Measurements from ENCODE around the gene MEIS2.

The MEIS2 gene

GRCh38 chr15:37109168-37109871 is 9.0 kb upstream of the MEIS2 start:
- Mint-ChIP-seq H3K4me3 (no peak overlapping the region), H3K4me1 (ENCODE audit: low read depth in 2 of 2) (peaks cover 0 to 7% of the 10 kb centered on the region in 2 donors), H3K36me3 (ENCODE audit: insufficient read depth) (peaks cover 5% of the 10 kb centered on the region), H3K9me3 (peaks cover 0 to 10% of the 10 kb centered on the region in 2 donors), H3K27ac (no peak overlapping the region), H3K27me3 (peaks cover 90 to 97% of the 10 kb centered on the region in 2 donors)
- no peak for DNase-seq
- no peak for ATAC-seq (replicated peaks)

DNA sequence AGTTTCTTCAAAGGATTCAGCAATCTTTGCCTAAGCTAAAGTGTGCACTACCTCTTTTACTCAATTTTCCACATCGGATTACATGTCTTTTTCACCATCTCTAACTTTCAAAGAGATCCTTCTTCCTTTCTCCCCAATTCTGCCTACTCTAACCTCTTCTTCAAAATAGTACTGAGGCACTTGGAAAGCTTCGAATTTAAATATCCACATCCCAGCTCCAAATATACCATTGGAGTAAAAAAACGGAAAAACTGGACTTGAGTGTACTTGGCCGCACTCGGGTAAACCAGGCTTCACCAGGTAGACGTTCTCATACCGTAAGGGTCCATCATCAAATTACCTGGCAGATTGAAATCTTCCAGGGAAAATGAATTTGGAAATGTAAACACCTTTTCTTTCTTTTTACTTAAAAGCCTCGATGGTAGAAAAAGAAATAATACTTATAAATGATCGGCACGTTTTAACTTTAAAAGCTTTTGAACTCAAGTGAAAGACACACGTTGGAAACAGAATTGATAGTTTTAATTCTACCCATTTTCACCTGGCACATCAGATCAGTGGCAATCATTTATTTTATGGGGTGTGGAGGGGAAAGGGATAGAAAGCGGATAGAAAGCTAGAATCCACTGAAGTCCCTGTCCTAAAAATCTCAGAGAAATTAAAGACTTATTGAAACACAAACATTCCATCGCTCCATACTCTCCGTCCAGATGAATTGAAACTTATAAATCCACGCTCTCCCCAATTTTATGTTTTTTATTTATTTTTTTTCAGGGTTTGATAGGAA is 8.2 kb upstream of the MEIS2 start:
- peaks cover 0 to 10% of the 10 kb centered on the region in 2 donors for H3K9me3 Mint-ChIP-seq
- H3K4me1 Mint-ChIP-seq (ENCODE audit: low read depth in 2 of 2), result peaks cover 0 to 7% of the 10 kb centered on the region in 2 donors
- ATAC-seq (replicated peaks) (no peak), DNase-seq (no peak)
- H3K27ac Mint-ChIP-seq, result no peak overlapping the region
- peaks cover 89 to 97% of the 10 kb centered on the region in 2 donors for H3K27me3 Mint-ChIP-seq
- H3K4me3 Mint-ChIP-seq, result no peak overlapping the region
- H3K36me3 Mint-ChIP-seq (ENCODE audit: insufficient read depth), result peaks cover 5% of the 10 kb centered on the region

DNA sequence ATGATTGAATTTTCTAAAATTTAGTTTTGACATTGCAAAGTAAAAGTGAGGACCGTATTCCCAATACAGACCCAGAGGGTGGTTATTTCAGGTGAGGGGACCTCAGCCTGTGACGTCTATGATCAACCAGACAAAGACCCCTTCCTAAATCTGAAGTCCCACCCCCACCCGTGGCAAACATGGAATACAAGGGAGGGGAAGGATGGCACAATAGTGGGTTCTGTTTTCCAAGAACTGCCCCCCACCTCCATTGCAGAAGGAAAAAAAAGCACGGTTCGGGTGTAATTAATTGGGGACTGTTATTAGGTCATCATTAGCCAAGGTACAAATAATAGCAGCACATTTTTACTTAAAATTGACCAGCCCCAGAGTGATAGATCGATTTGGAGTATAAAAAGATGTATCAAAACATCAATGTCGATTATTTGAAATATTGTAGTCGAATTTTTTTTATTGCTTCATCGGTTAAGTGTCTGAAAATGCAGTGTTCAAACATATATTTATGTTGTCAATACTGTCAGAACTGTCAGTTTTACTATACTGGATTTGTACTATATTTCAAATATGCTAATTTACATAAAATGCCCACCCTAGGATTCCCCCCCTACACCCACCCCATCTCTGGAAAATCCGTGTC is 7.5 kb upstream of the MEIS2 start:
- Mint-ChIP-seq H3K27me3 (peaks cover 85 to 95% of the 10 kb centered on the region in 2 donors), H3K36me3 (ENCODE audit: insufficient read depth) (peaks cover 5% of the 10 kb centered on the region), H3K4me3 (no peak overlapping the region), H3K9me3 (peaks cover 0 to 10% of the 10 kb centered on the region in 2 donors), H3K27ac (no peak overlapping the region), H3K4me1 (ENCODE audit: low read depth in 2 of 2) (peaks cover 0 to 7% of the 10 kb centered on the region in 2 donors)
- ATAC-seq (replicated peaks) (no peak), DNase-seq (no peak)

DNA sequence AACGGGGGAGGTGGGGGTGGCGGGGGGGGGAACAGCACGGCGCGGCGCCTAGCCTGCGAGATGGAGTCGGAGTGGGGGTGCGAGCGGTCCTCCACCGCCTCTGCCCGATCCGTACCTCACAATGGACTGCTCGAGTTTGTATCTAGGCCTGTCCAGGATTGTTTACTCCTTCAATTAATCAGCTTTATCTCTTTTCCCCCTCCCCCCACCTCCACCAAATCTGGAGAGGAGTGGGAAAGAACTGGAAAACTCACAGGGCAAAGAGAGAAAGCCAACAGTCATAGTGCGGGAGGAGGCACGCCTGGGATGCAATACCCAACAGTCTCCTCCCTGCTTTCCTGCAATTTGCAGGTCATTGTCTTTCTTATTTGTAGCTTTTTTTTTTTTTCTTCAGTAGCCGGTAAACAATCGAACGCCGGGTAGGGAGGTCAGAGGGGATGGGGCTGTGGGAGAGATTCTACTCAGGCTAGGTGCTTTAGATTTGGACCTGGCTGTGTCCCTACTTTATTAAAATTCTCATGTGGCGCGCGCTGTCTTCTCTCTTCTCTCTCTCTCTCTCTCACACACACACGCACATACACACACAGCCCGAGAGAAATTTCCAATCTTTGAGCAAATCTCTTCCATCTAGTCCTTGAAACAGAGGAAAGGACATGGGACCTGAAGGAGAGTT is 6.9 kb upstream of the MEIS2 start:
- H3K4me3 Mint-ChIP-seq, result no peak overlapping the region
- H3K27me3 Mint-ChIP-seq, result peaks cover 85 to 95% of the 10 kb centered on the region in 2 donors
- peaks cover 2 to 12% of the 10 kb centered on the region in 2 donors for H3K4me1 Mint-ChIP-seq (ENCODE audit: low read depth in 2 of 2)
- H3K27ac Mint-ChIP-seq, result no peak overlapping the region
- H3K36me3 Mint-ChIP-seq (ENCODE audit: insufficient read depth), result peaks cover 11% of the 10 kb centered on the region
- peaks cover 0 to 10% of the 10 kb centered on the region in 2 donors for H3K9me3 Mint-ChIP-seq
- no peak for ATAC-seq (replicated peaks)
- no peak for DNase-seq

DNA sequence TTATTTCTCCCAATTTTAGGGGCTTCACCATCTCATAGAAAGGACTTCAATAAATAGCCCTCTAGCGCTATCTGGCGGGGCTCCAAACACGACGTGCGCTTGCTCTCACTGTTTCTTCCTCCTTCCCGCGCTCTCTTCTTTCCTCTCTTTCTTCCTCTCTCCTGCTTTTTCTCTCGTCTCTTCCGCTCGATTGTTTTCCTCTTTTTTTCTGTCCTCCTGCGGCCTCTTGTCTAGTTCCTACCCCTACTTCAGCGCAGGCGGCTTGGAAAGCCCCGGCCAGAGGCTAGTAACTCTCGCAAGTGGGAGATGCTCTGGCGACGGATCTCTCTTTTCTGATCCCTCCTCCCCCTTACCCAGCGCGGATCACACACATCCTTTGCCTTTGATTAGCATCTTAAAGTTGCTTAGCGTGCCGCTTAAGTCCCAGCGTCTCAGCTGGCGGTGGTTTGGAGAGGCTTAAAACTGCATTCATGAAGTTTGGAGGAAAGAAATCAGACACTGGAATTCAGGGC is 6.2 kb upstream of the MEIS2 start:
- Mint-ChIP-seq H3K4me3 (peak overlapping the region in 1 of 2 donors; percentile 31), H3K36me3 (ENCODE audit: insufficient read depth) (peaks cover 11% of the 10 kb centered on the region), H3K4me1 (ENCODE audit: low read depth in 2 of 2) (peaks cover 4 to 11% of the 10 kb centered on the region in 2 donors), H3K27ac (no peak overlapping the region), H3K9me3 (peaks cover 0 to 7% of the 10 kb centered on the region in 2 donors), H3K27me3 (peaks cover 80 to 94% of the 10 kb centered on the region in 2 donors)
- no peak for DNase-seq
- ATAC-seq (replicated peaks), result no peak

DNA sequence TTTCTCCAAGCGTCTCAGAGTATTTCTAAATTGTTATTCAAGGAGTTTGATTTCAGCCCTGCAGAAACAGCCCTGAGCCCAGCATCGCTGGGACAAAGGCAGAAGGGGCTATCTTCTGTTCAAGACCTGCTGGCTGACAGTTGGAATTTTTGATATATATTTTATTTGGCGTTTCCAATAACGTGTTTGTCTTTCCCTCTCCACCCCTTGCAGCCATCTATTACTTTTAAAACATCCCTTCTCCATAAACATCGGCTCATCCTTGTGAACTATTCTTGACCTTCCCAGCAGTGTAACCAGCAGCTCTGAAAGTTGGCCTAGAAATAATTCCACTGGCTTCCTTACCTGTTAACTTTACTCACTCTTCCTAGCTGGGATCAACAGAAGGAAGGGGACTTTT is 5.5 kb upstream of the MEIS2 start:
- Mint-ChIP-seq H3K4me1 (ENCODE audit: low read depth in 2 of 2) (peaks cover 9 to 12% of the 10 kb centered on the region in 2 donors), H3K27me3 (peaks cover 80 to 93% of the 10 kb centered on the region in 2 donors), H3K9me3 (peaks cover 0 to 3% of the 10 kb centered on the region in 2 donors), H3K27ac (no peak overlapping the region), H3K4me3 (no peak overlapping the region), H3K36me3 (ENCODE audit: insufficient read depth) (peaks cover 12% of the 10 kb centered on the region)
- no peak for ATAC-seq (replicated peaks)
- DNase-seq, result no peak

DNA sequence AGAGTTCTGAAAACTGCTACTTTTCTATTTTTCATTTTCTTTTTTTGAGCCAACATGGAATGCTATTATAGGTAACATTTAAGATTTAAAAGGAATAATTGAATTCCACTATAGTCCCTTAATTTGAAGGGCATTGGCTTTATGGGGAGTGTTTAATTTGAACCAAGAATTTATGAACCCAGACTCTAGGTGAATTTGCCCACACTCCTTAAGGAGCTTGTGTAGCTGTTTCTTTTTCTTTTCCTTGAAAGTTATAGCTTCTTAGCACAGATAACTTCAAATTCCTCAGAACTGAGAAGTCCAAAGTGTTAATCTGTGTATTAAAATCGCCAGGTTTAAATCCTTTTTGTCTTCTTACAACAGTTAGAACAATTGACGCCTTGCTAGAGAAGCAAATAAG is 4.7 kb upstream of the MEIS2 start:
- Mint-ChIP-seq H3K9me3 (peaks cover 0 to 3% of the 10 kb centered on the region in 2 donors), H3K36me3 (ENCODE audit: insufficient read depth) (peaks cover 13% of the 10 kb centered on the region), H3K4me3 (no peak overlapping the region), H3K27me3 (peaks cover 80 to 93% of the 10 kb centered on the region in 2 donors), H3K4me1 (ENCODE audit: low read depth in 2 of 2) (peaks cover 15 to 19% of the 10 kb centered on the region in 2 donors), H3K27ac (no peak overlapping the region)
- ATAC-seq (replicated peaks) (no peak), DNase-seq (no peak)

DNA sequence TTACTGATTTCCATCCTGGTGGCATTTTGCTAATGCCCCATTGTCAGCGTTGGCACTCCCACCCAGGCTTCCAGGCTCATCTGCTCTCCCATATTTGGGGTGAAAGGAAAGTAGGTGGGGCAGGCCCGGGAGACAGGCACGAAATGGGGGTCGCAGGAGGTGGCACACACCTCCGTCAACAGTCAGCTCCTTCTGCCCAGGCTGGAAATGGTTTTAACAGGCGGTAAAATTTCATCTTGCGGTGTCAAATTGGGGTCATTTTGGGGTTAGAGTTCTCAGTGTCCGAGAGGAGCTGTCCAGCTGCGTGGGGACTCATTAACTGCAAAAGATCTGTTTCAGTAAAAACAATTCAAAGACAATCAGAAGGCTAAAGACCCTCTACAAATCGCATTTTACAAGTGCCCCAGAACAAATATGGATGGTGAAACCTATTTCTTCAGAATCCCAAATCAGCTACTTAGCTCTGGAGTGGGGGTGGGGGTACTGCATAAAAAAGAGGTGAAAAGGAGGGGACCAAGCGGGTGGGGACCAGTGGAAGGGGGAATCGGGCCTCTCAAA is 4.2 kb upstream of the MEIS2 start:
- DNase-seq (no peak), ATAC-seq (replicated peaks) (no peak)
- Mint-ChIP-seq H3K27me3 (peaks cover 76 to 92% of the 10 kb centered on the region in 2 donors), H3K27ac (no peak overlapping the region), H3K4me1 (ENCODE audit: low read depth in 2 of 2) (peaks cover 15 to 19% of the 10 kb centered on the region in 2 donors), H3K4me3 (no peak overlapping the region), H3K36me3 (ENCODE audit: insufficient read depth) (peaks cover 14% of the 10 kb centered on the region), H3K9me3 (peaks cover 0 to 3% of the 10 kb centered on the region in 2 donors)

- H3K36me3 Mint-ChIP-seq (ENCODE audit: insufficient read depth), result peaks cover 14% of the 10 kb centered on the region
- H3K4me3 Mint-ChIP-seq, result peak overlapping the region in 1 of 2 donors; percentile 41
- H3K4me1 Mint-ChIP-seq (ENCODE audit: low read depth in 2 of 2), result peaks cover 17 to 23% of the 10 kb centered on the region in 2 donors
- H3K9me3 Mint-ChIP-seq, result peaks cover 0 to 3% of the 10 kb centered on the region in 2 donors
- DNase-seq (no peak), ATAC-seq (replicated peaks) (no peak)
- peaks cover 70 to 85% of the 10 kb centered on the region in 2 donors for H3K27me3 Mint-ChIP-seq
- no peak overlapping the region for H3K27ac Mint-ChIP-seq
Measured at GRCh38 chr15:37103475-37104423, 3.4 kb upstream of the MEIS2 start.

DNA sequence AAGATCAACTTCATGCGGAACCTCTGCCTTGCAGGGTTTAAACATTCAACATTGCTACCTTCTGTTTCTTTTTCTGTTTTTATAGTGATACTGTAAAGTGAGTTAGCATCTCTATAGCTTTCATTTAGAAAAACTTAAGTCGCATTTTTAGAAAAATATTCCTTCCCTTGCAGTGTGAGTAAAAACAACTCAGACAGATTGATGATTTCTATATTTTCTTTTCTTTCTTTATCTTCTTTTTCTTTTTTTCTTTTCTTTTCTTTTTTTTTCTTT is 2.8 kb upstream of the MEIS2 start:
- no peak for ATAC-seq (replicated peaks)
- H3K36me3 Mint-ChIP-seq (ENCODE audit: insufficient read depth), result peaks cover 19% of the 10 kb centered on the region
- peaks cover 0 to 3% of the 10 kb centered on the region in 2 donors for H3K9me3 Mint-ChIP-seq
- no peak overlapping the region for H3K27ac Mint-ChIP-seq
- no peak for DNase-seq
- peaks cover 70 to 85% of the 10 kb centered on the region in 2 donors for H3K27me3 Mint-ChIP-seq
- peaks cover 22 to 28% of the 10 kb centered on the region in 2 donors for H3K4me1 Mint-ChIP-seq (ENCODE audit: low read depth in 2 of 2)
- H3K4me3 Mint-ChIP-seq, result peak overlapping the region in 1 of 2 donors; percentile 41

DNA sequence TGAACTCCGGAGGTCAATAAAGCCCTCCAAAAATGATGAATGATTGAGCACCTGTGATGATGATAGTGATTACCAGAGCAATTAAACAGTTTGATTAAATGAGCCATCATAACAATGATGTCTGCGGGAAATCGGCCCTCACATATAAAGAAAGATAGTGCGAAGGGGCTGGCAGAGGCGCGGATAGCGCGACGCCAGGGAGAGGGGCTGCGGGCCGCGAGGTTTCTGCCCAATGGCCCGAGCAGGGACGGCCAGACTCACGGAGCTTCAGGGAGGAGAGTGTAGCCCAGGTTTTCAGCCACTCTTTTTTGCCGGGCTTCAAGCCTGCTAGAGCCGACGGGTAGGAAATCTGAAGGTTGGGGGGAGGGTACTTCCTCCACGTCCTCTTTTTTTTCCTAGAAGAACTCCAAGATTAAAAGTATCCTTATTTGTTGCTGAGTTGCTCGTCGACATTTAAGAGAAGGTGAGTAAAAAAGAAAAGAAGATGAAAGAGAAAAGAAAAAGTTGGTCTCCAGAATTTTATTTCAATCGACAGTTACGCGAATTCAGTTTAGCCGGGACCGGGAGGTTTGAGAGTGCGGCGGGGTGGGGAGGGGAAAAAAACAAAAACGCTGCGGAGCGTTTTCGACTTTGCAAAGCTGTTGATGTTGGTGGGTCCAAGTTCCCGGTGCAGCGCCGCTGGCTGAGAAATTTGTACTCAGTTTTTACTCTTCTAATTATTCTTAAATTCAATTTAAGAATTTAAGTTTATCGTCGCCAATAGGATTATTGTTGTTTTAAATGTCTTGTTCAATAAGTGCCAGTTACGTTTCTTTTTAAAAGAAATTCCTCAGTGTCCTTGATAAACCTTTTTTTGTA is 2.2 kb upstream of the MEIS2 start:
- Mint-ChIP-seq H3K4me1 (ENCODE audit: low read depth in 2 of 2) (peaks cover 27 to 34% of the 10 kb centered on the region in 2 donors), H3K4me3 (peak overlapping the region in 1 of 2 donors; percentile 54), H3K27me3 (peaks cover 70 to 85% of the 10 kb centered on the region in 2 donors), H3K36me3 (ENCODE audit: insufficient read depth) (peaks cover 23% of the 10 kb centered on the region), H3K9me3 (peaks cover 0 to 3% of the 10 kb centered on the region in 2 donors), H3K27ac (no peak overlapping the region)
- DNase-seq, result no peak
- no peak for ATAC-seq (replicated peaks)
